GM23338 (cell line): ENCODE data around the gene ABCB11. TPM values are rescaled to one million over a fixed set of nuclear protein-coding genes. Genes with fewer than 3 reads are reported as not detected.

ENCODE experiments used
- ATAC-seq: fragments of 200-7000 bp; cut with Tn5 transposase; 3 replicates; pipeline ENCODE4 v1.9.1; 2020
- DNase-seq: peaks from one replicate; pipeline ENCODE4 v3.0.0-alpha.2; 2015; ENCODE audit warnings: low spot score
- H2AFZ ChIP-seq: fragments of 200-600 bp; sonication (generic); 2 replicates; pipeline ENCODE4 v1.8.0; 2016; ENCODE audit warnings: antibody characterized with exemption, mild to moderate bottlenecking, moderate library complexity
- H3F3A ChIP-seq: fragments of 200-600 bp; sonication (generic); replicated peaks from 2 replicates; pipeline ENCODE4 v1.8.0; 2017; ENCODE audit warnings: antibody characterized with exemption, mixed run types, low read depth
- H3K27ac ChIP-seq: fragments of 200-600 bp; sonication (generic); 2 replicates; pipeline ENCODE4 v1.6.1; 2016; ENCODE audit warnings: low read depth
- H3K27me3 ChIP-seq: fragments of 200-600 bp; sonication (generic); 2 replicates; pipeline ENCODE4 v1.8.0; 2016; ENCODE audit warnings: mild to moderate bottlenecking, mixed run types, moderate library complexity; ENCODE audit not compliant: insufficient read depth
- H3K36me3 ChIP-seq: fragments of 200-600 bp; sonication (generic); 2 replicates; pipeline ENCODE4 v1.8.0; 2016; ENCODE audit warnings: mild to moderate bottlenecking; ENCODE audit not compliant: insufficient read depth
- H3K4me1 ChIP-seq: fragments of 200-600 bp; sonication (generic); 2 replicates; pipeline ENCODE4 v1.8.0; 2016; ENCODE audit warnings: mild to moderate bottlenecking, moderate library complexity; ENCODE audit not compliant: insufficient read depth
- H3K4me2 ChIP-seq: fragments of 200-600 bp; sonication (generic); 2 replicates; pipeline ENCODE4 v1.7.1; 2017; ENCODE audit warnings: mixed run types
- H3K4me3 ChIP-seq: fragments of 200-600 bp; sonication (generic); 2 replicates; pipeline ENCODE4 v1.6.1; 2016; ENCODE audit warnings: mixed run types
- H3K79me2 ChIP-seq: fragments of 200-600 bp; sonication (generic); replicated peaks from 2 replicates; pipeline ENCODE4 v1.8.0; 2017; ENCODE audit warnings: mild to moderate bottlenecking; ENCODE audit not compliant: insufficient read depth
- H3K9me2 ChIP-seq: fragments of 200-600 bp; sonication (generic); 2 replicates; pipeline ENCODE4 v1.8.0; 2017; ENCODE audit not compliant: insufficient read depth
- H4K20me1 ChIP-seq: fragments of 200-600 bp; sonication (generic); replicated peaks from 2 replicates; pipeline ENCODE4 v1.8.0; 2017; ENCODE audit warnings: mild to moderate bottlenecking; ENCODE audit not compliant: insufficient read depth
- H3K27ac Mint-ChIP-seq: 2 replicates; pipeline ENCODE4 v1.8.0; 2020; ENCODE audit warnings: inconsistent platforms, mild to moderate bottlenecking, moderate library complexity, mixed read lengths
- H3K27me3 Mint-ChIP-seq: 3 replicates; pipeline ENCODE4 v1.8.0; 2022; ENCODE audit warnings: low read depth, mild to moderate bottlenecking, moderate library complexity, mixed read lengths, inconsistent platforms; ENCODE audit not compliant: insufficient read depth, poor library complexity
- H3K36me3 Mint-ChIP-seq: 3 replicates; pipeline ENCODE4 v1.8.0; 2021; ENCODE audit warnings: low read depth, mild to moderate bottlenecking, inconsistent platforms, moderate library complexity, mixed read lengths
- H3K4me1 Mint-ChIP-seq: 3 replicates; pipeline ENCODE4 v1.8.0; 2020; ENCODE audit warnings: mild to moderate bottlenecking, inconsistent platforms, mixed read lengths
- H3K4me3 Mint-ChIP-seq: 3 replicates; pipeline ENCODE4 v1.8.0; 2021; ENCODE audit warnings: moderate library complexity, mild to moderate bottlenecking, inconsistent platforms, mixed read lengths
- H3K9me3 Mint-ChIP-seq: 3 replicates; pipeline ENCODE4 v1.8.0; 2020; ENCODE audit warnings: moderate library complexity, mild to moderate bottlenecking, inconsistent platforms, mixed read lengths
- CREB1 ChIP-seq: fragments of 250-450 bp; sonication (Bioruptor Pico); IDR thresholded peaks from 2 replicates; pipeline ENCODE4 v1.5.0; 2020; ENCODE audit warnings: low read depth, mild to moderate bottlenecking, moderate library complexity
- CTCF ChIP-seq, 2 experiments: fragments of 200-600 bp in 1 of 2; sonication (generic) in 1 of 2; conservative IDR thresholded peaks; 2 replicates each; pipeline versions ENCODE4 v1.5.1 to v1.6.1; 2016 to 2017; ENCODE audit warnings: antibody characterized with exemption in 2 of 2, low read depth in 2 of 2, mild to moderate bottlenecking in 2 of 2, moderate library complexity in 1 of 2
- EZH2phosphoT487 ChIP-seq: fragments of 200-600 bp; sonication (generic); IDR thresholded peaks from one replicate; pipeline ENCODE4 v1.8.1; 2018; ENCODE audit warnings: antibody characterized with exemption; ENCODE audit not compliant: unreplicated experiment
- NANOG ChIP-seq: IDR thresholded peaks from 2 replicates; pipeline ENCODE4 v1.6.1; 2016; ENCODE audit warnings: antibody characterized with exemption, borderline replicate concordance
- POLR2AphosphoS5 ChIP-seq: IDR thresholded peaks from 2 replicates; pipeline ENCODE4 v1.6.1; 2016; ENCODE audit warnings: antibody characterized with exemption, low read depth
- REST ChIP-seq: IDR thresholded peaks from one replicate; pipeline ENCODE4 v1.6.1; 2018; ENCODE audit warnings: antibody characterized with exemption; ENCODE audit not compliant: unreplicated experiment
- STAT1 ChIP-seq: IDR thresholded peaks from one replicate; pipeline ENCODE4 v1.6.1; 2016; ENCODE audit warnings: antibody characterized with exemption; ENCODE audit not compliant: unreplicated experiment
- ZNF114 ChIP-seq: fragments of 250-450 bp; sonication (Bioruptor Pico); IDR thresholded peaks from 2 replicates; pipeline ENCODE4 v1.5.0; 2020; ENCODE audit warnings: mild to moderate bottlenecking, moderate library complexity
- ZNF331 ChIP-seq: fragments of 250-450 bp; sonication (Bioruptor Pico); IDR thresholded peaks from 2 replicates; pipeline ENCODE4 v1.5.0; 2020; ENCODE audit warnings: low read depth, mild to moderate bottlenecking, moderate library complexity
- ZNF462 ChIP-seq: fragments of 250-450 bp; sonication (Bioruptor Pico); IDR thresholded peaks from 2 replicates; pipeline ENCODE4 v1.5.0; 2020; ENCODE audit warnings: mild to moderate bottlenecking, moderate library complexity
- polyA plus RNA-seq: library from polyadenylated mRNA; unstranded; fragments of >200 nt; fragmentation: Nextera tagmentation; extraction: Ambion mirVana; gene quantifications from 2 replicates; pipeline ENCODE4 v1.2.1, GENCODE V29; 2016
- total RNA-seq: library from RNA; depleted of rRNA; stranded (reverse); fragments of >200 nt; shearing (Covaris generic); gene quantifications from 2 replicates; pipeline ENCODE4 v1.2.3, GENCODE V29; 2014

The ABCB11 gene
- total and polyA plus RNA-seq, 2 experiments from 2014 or later: not detected

- H3K9me3 Mint-ChIP-seq: no peaks in the 10 kb centered on the region; the same call in 2 of the 3 replicates
- Histone ChIP-seq H3K4me3 (no peak overlapping the region), H3K79me2 (no peaks in the 10 kb centered on the region), H2AFZ (no peak overlapping the region), H3K4me1 (0 out of 2 replicates have a peak, but pooled peaks cover 6% of the 10 kb centered on the region), H4K20me1 (no peaks in the 10 kb centered on the region), H3K27ac (no peak overlapping the region), H3K36me3 (no peaks in the 10 kb centered on the region), H3K4me2 (no peak overlapping the region), H3K27me3 (no peaks in the 10 kb centered on the region), H3K9me2 (peaks cover 3% of the 10 kb centered on the region; the same call in 1 of the 2 replicates), H3F3A (no peaks in the 10 kb centered on the region)
- no peak for ATAC-seq
- no peak overlapping the region for H3K4me3 Mint-ChIP-seq
- no peaks in the 10 kb centered on the region for H3K36me3 Mint-ChIP-seq
- TF ChIP-seq POLR2AphosphoS5 (no peak), STAT1 (no peak), ZNF462 (no peak)
- no peak for DNase-seq
- H3K27me3 Mint-ChIP-seq: peaks cover 2% of the 10 kb centered on the region
- no peak overlapping the region for H3K27ac Mint-ChIP-seq
- peaks cover 7% of the 10 kb centered on the region; the same call in 2 of the 3 replicates for H3K4me1 Mint-ChIP-seq
Observed at GRCh38 chr2:169005994-169006393, 25.1 kb downstream of the ABCB11 start.

GRCh38 chr2:169005080-169005598 is 26.0 kb downstream of the ABCB11 start:
- H3K4me3 ChIP-seq: no peak overlapping the region
- Mint-ChIP-seq H3K27ac (peak overlapping the region; percentile 10), H3K27me3 (peaks cover 2% of the 10 kb centered on the region), H3K36me3 (no peaks in the 10 kb centered on the region), H3K9me3 (no peaks in the 10 kb centered on the region; the same call in 2 of the 3 replicates), H3K4me3 (no peak overlapping the region), H3K4me1 (peaks cover 7% of the 10 kb centered on the region; the same call in 2 of the 3 replicates)
- TF ChIP-seq REST (no peak), ZNF114 (CRISPR knock-in tag) (no peak), POLR2AphosphoS5 (no peak), ZNF331 (CRISPR knock-in tag) (no peak), STAT1 (no peak), CREB1 (no peak), NANOG (no peak), EZH2phosphoT487 (no peak), CTCF (conservative IDR thresholded peaks at IDR 0.05; ENCODE audit: low read depth in 2 of 2) (no peak)
- peaks cover 3% of the 10 kb centered on the region; the same call in 1 of the 2 replicates for H3K9me2 ChIP-seq
- no peaks in the 10 kb centered on the region for H3K36me3 ChIP-seq
- ATAC-seq: no peak
- H3K79me2 ChIP-seq: no peaks in the 10 kb centered on the region
- no peak overlapping the region for H3K4me2 ChIP-seq
- H3K27ac ChIP-seq: no peak overlapping the region
- H3K4me1 ChIP-seq: 0 out of 2 replicates have a peak, but pooled peaks cover 6% of the 10 kb centered on the region
- peak; percentile 26 for DNase-seq
- no peaks in the 10 kb centered on the region for H4K20me1 ChIP-seq
- no peaks in the 10 kb centered on the region for H3F3A ChIP-seq
- H2AFZ ChIP-seq: no peak overlapping the region; the same call in 1 of the 2 replicates
- H3K27me3 ChIP-seq: no peaks in the 10 kb centered on the region
